SHP77 (cell line): Measurements from ENCODE around the gene PLA2G12B.
"Not testable (repeated sequence)": the region's sequence is repeated elsewhere in the genome, so short reads cannot be mapped to it uniquely, and the experiment has no call there.

Experiments used
- DNase-seq, 2 experiments: peaks; one replicate each; lab custom pipeline; 2025; lab: John Stamatoyannopoulos, UW

PLA2G12B gene

GRCh38 chr10:72935361-72935760, 19.2 kb downstream of the PLA2G12B start:
- DNase-seq, result no peak

GRCh38 chr10:72932259-72933015, 22.2 kb downstream of the PLA2G12B start:
- no peak for DNase-seq

GRCh38 chr10:72930276-72930675, 24.3 kb downstream of the PLA2G12B start:
- no peak for DNase-seq

- DNase-seq, result no peak
These were observed 25.8 kb downstream of the PLA2G12B start for GRCh38 chr10:72928798-72929197.

GRCh38 chr10:72927485-72927884, 27.1 kb downstream of the PLA2G12B start:
- DNase-seq, result no peak

- DNase-seq, result no peak
These were observed 28.6 kb downstream of the PLA2G12B start for GRCh38 chr10:72925951-72926465.

GRCh38 chr10:72924351-72924750, 30.3 kb downstream of the PLA2G12B start:
- no peak for DNase-seq

GRCh38 chr10:72921147-72921683, 33.4 kb downstream of the PLA2G12B start:
- not testable (repeated sequence) for DNase-seq

- DNase-seq, result no peak
These were observed 36.3 kb downstream of the PLA2G12B start for GRCh38 chr10:72918352-72918751.

- not testable (repeated sequence) for DNase-seq
These were observed 36.7 kb downstream of the PLA2G12B start for GRCh38 chr10:72917803-72918332.

GRCh38 chr10:72917201-72917600, 37.4 kb downstream of the PLA2G12B start:
- DNase-seq, result not testable (repeated sequence)

- DNase-seq, result no peak
These were observed 41.3 kb downstream of the PLA2G12B start for GRCh38 chr10:72913287-72913686.

GRCh38 chr10:72912736-72913135, 41.9 kb downstream of the PLA2G12B start:
- no peak for DNase-seq

- no peak for DNase-seq
These were observed 42.8 kb downstream of the PLA2G12B start for GRCh38 chr10:72911758-72912157.

- DNase-seq, result no peak
These were observed 43.9 kb downstream of the PLA2G12B start for GRCh38 chr10:72910705-72911104.

- no peak for DNase-seq
These were observed 48.2 kb downstream of the PLA2G12B start for GRCh38 chr10:72906446-72906845.

- no peak for DNase-seq
These were observed 49.8 kb downstream of the PLA2G12B start for GRCh38 chr10:72904806-72905205.

- not testable (repeated sequence) for DNase-seq
These were observed 50.6 kb downstream of the PLA2G12B start for GRCh38 chr10:72903941-72904446.

- DNase-seq, result no peak
These were observed 55.1 kb downstream of the PLA2G12B start for GRCh38 chr10:72899545-72899944.

- DNase-seq, result no peak
These were observed 56.0 kb downstream of the PLA2G12B start for GRCh38 chr10:72898616-72899015.

GRCh38 chr10:72895236-72895850, 59.3 kb downstream of the PLA2G12B start:
- DNase-seq, result no peak

- DNase-seq, result no peak
These were observed 61.3 kb downstream of the PLA2G12B start, which contains the start of gene OIT3 for GRCh38 chr10:72893136-72893798. Gene OIT3 (plus strand): TSS chr10:72893739. CDS start chr10:72893799, 60 bp downstream.
